K562 (cell line): ENCODE measurements around the gene CACNG1. TPM values are rescaled to one million over a fixed set of nuclear protein-coding genes. Genes with fewer than 3 reads are reported as not detected.

Experiments
- C11orf30 ChIP-seq: fragments of 450-650 bp; IDR thresholded peaks from 2 replicates; pipeline ENCODE4 v1.6.1; 2016; ENCODE audit warnings: low read depth, mild to moderate bottlenecking
- POLR2AphosphoS5 ChIP-seq: IDR thresholded peaks from 2 replicates; pipeline ENCODE4 v1.6.1; 2011; ENCODE audit warnings: mild to moderate bottlenecking, low read depth, low read length, moderate library complexity; ENCODE audit not compliant: control insufficient read depth, insufficient read depth
- SMC3 ChIP-seq: conservative IDR thresholded peaks from 2 replicates; pipeline ENCODE4 v1.6.1; 2011; ENCODE audit warnings: low read depth, low read length, improper control_type of control experiment; ENCODE audit not compliant: insufficient read depth
- ZNF197 ChIP-seq: fragments of 200-800 bp; sonication (Bioruptor generic); IDR thresholded peaks from 2 replicates; pipeline ENCODE4 v1.6.1; 2016; ENCODE audit warnings: low read depth, missing genetic modification characterization, missing compliant biosample characterization
- ZNF76 ChIP-seq: fragments of 250-450 bp; sonication (Bioruptor Pico); IDR thresholded peaks from 2 replicates; pipeline ENCODE4 v1.4.0; 2020; ENCODE audit warnings: mild to moderate bottlenecking, moderate library complexity, borderline replicate concordance
- polyA plus RNA-seq, 8 experiments: library from polyadenylated mRNA; depleted of rRNA in 4 of 8; stranded (reverse) in 5 of 8; unstranded in 3 of 8; fragments of >200 nt; fragmentation: Nextera tagmentation in 2 of 8; fragmentation: Illumina TruSeq in 1 of 8; extraction: Ambion mirVana in 2 of 8; extraction: Trizol in 1 of 8; gene quantifications; 2 replicates each; pipeline versions ENCODE4 v1.2.1 to v1.2.3, GENCODE V29; 2011 to 2014; ENCODE audit warnings: inconsistent platforms in 1 of 8, missing spikeins in 1 of 8
- total RNA-seq, 7 experiments: library from RNA; depleted of rRNA in 6 of 7; stranded (reverse); fragments of >200 nt in 6 of 7; fragmentation: Illumina TruSeq in 2 of 7; extraction: Trizol in 2 of 7; gene quantifications; 2 replicates each; pipeline versions ENCODE4 v1.2.1 to v1.2.3, GENCODE V29; 2011 to 2021; ENCODE audit warnings: low replicate concordance in 1 of 7
- TF ChIP-seq, protein P1 (sequence below), 2 experiments: fragments of 450-650 bp; formaldehyde crosslinking in 1 of 2; IDR thresholded peaks; 2 replicates each; pipeline versions ENCODE4 v1.4.0 to v1.6.1; 2014 to 2020; ENCODE audit warnings: mild to moderate bottlenecking in 2 of 2, borderline replicate concordance in 1 of 2, low read depth in 1 of 2

Gene CACNG1
- total and polyA plus RNA-seq, 9 of the 15 experiments (the other 6 are each of a cell fraction or from before 2014, with no cell fraction given) = not detected

DNA sequence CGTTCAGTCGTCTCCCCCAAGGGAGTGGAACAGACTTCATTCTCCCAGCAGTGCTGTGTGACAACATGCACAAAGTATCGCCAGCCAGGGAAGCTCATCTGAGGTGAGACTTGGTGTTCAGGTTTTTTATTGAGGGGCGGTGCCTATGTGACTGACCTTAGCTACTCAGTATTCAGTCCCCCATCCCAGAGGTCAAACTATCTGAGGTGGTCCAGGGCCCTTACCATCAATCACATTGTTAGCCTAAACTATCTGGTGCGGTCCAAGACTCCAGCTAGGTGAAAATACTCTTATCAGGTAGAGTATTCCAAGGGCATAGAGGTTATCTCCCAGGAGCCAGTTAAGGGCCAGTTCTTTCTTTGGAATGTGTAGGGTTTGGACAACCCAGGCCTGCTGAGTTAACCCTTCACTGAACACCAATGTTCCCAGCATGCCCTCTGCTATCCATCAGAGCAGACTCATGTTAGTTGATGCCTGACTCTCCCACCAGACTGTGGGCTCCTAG lies 5.4 kb upstream of the CACNG1 start (continued):
- TF ChIP-seq, protein P1, sequence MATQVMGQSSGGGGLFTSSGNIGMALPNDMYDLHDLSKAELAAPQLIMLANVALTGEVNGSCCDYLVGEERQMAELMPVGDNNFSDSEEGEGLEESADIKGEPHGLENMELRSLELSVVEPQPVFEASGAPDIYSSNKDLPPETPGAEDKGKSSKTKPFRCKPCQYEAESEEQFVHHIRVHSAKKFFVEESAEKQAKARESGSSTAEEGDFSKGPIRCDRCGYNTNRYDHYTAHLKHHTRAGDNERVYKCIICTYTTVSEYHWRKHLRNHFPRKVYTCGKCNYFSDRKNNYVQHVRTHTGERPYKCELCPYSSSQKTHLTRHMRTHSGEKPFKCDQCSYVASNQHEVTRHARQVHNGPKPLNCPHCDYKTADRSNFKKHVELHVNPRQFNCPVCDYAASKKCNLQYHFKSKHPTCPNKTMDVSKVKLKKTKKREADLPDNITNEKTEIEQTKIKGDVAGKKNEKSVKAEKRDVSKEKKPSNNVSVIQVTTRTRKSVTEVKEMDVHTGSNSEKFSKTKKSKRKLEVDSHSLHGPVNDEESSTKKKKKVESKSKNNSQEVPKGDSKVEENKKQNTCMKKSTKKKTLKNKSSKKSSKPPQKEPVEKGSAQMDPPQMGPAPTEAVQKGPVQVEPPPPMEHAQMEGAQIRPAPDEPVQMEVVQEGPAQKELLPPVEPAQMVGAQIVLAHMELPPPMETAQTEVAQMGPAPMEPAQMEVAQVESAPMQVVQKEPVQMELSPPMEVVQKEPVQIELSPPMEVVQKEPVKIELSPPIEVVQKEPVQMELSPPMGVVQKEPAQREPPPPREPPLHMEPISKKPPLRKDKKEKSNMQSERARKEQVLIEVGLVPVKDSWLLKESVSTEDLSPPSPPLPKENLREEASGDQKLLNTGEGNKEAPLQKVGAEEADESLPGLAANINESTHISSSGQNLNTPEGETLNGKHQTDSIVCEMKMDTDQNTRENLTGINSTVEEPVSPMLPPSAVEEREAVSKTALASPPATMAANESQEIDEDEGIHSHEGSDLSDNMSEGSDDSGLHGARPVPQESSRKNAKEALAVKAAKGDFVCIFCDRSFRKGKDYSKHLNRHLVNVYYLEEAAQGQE (IDR thresholded peaks at IDR 0.05; ENCODE audit: borderline replicate concordance) = no peak
- TF ChIP-seq, protein P1 (CRISPR knock-in tag; IDR thresholded peaks at IDR 0.05; ENCODE audit: low read depth) = no peak
- no peak for TF ChIP-seq POLR2AphosphoS5
- TF ChIP-seq ZNF76 (CRISPR knock-in tag) = no peak
- TF ChIP-seq C11orf30 = no peak
- TF ChIP-seq SMC3 = no peak
- no peak for TF ChIP-seq ZNF197 (CRISPR knock-in tag)
